Vagina (tissue), 2 donors: ENCODE data around the gene FAM131C. TPM values are rescaled to one million over a fixed set of nuclear protein-coding genes. Genes with fewer than 3 reads are reported as not detected.

Experiments used
- DNase-seq, 2 donors: peaks; one replicate each; pipeline ENCODE4 v3.0.0-alpha.2; 2017; ENCODE audit errors: extremely low spot score in 2 of 2
- H3K27ac ChIP-seq: fragments of 200-600 bp; sonication (generic); one replicate; pipeline ENCODE4 v1.5.1; 2019
- H3K27me3 ChIP-seq: fragments of 200-600 bp; sonication (generic); one replicate; pipeline ENCODE4 v1.5.1; 2019
- H3K36me3 ChIP-seq, 2 donors: fragments of 200-600 bp; sonication (generic); one replicate each; pipeline ENCODE4 v1.5.1; 2017 to 2019
- H3K4me1 ChIP-seq: fragments of 200-600 bp; sonication (generic); one replicate; pipeline ENCODE4 v1.5.1; 2019
- H3K4me3 ChIP-seq, 2 donors: fragments of 200-600 bp; sonication (generic); 1 replicate in 1 of 2; 2 replicates in 1 of 2; pipeline ENCODE4 v1.5.1; 2016 to 2019
- H3K9me3 ChIP-seq: fragments of 200-600 bp; sonication (generic); one replicate; pipeline ENCODE4 v1.5.1; 2019
- CTCF ChIP-seq, 3 experiments: fragments of 450-650 bp in 2 of 3; fragments of 200-600 bp in 1 of 3; sonication (generic) in 1 of 3; IDR thresholded peaks; one replicate each; pipeline ENCODE4 v1.5.1; 2017 to 2019; ENCODE audit warnings: antibody characterized with exemption in 3 of 3, mild to moderate bottlenecking in 2 of 3, moderate library complexity in 2 of 3
- POLR2A ChIP-seq, 2 donors: fragments of 450-650 bp; IDR thresholded peaks; one replicate each; pipeline ENCODE4 v1.6.1; 2017; ENCODE audit warnings: antibody characterized with exemption in 2 of 2, mild to moderate bottlenecking in 2 of 2, moderate library complexity in 2 of 2
- POLR2AphosphoS5 ChIP-seq, 2 donors: sonication (generic); formaldehyde crosslinking; IDR thresholded peaks; one replicate each; pipeline ENCODE4 v1.9.0; 2017; ENCODE audit warnings: antibody characterized with exemption in 2 of 2, mild to moderate bottlenecking in 2 of 2, low read depth in 1 of 2; ENCODE audit not compliant: insufficient read depth in 1 of 2
- intact Hi-C: fragments of 100-400 bp; cut with DNase I; formaldehyde crosslinking; loops from one replicate; pipeline ENCODE4 v1.15.1; 2023
- total RNA-seq: library from RNA; depleted of rRNA; stranded (reverse); fragments of >200 nt; gene quantifications from one replicate; pipeline ENCODE4 v1.2.3, GENCODE V29; 2016

FAM131C gene
- total RNA-seq, 1 donor from 2014 or later: 0.98 TPM

GRCh38 chr1:16067127-16067768 is 6.2 kb downstream of the FAM131C start:
- intact Hi-C loops: no loop called here
- no peak for DNase-seq
- H3K36me3 ChIP-seq: no peaks in the 10 kb centered on the region
- no peak overlapping the region for H3K27ac ChIP-seq
- peaks cover 17% of the 10 kb centered on the region for H3K4me1 ChIP-seq
- H3K9me3 ChIP-seq: no peaks in the 10 kb centered on the region
- no peak overlapping the region for H3K4me3 ChIP-seq
- no peaks in the 10 kb centered on the region for H3K27me3 ChIP-seq
- TF ChIP-seq POLR2A (IDR thresholded peaks at IDR 0.05): no peak
- no peak for TF ChIP-seq POLR2AphosphoS5 (IDR thresholded peaks at IDR 0.05; ENCODE audit: insufficient read depth in 1 of 2, low read depth in 1 of 2)
- TF ChIP-seq CTCF (IDR thresholded peaks at IDR 0.05): no peak

GRCh38 chr1:16066245-16066644 is 7.2 kb downstream of the FAM131C start:
- no peak overlapping the region for H3K4me3 ChIP-seq
- peaks cover 17% of the 10 kb centered on the region for H3K4me1 ChIP-seq
- TF ChIP-seq POLR2AphosphoS5 (IDR thresholded peaks at IDR 0.05; ENCODE audit: insufficient read depth in 1 of 2, low read depth in 1 of 2): no peak
- no peak for TF ChIP-seq POLR2A (IDR thresholded peaks at IDR 0.05)
- no peak for TF ChIP-seq CTCF (IDR thresholded peaks at IDR 0.05)
- H3K36me3 ChIP-seq: no peaks in the 10 kb centered on the region
- DNase-seq: no peak
- H3K27ac ChIP-seq: no peak overlapping the region
- H3K9me3 ChIP-seq: no peaks in the 10 kb centered on the region
- intact Hi-C loops: no loop called here
- no peaks in the 10 kb centered on the region for H3K27me3 ChIP-seq

GRCh38 chr1:16065269-16065576 is 8.2 kb downstream of the FAM131C start:
- Histone ChIP-seq H3K27me3 (no peaks in the 10 kb centered on the region), H3K27ac (peak overlapping the region; percentile 63), H3K9me3 (no peaks in the 10 kb centered on the region), H3K4me1 (peaks cover 17% of the 10 kb centered on the region), H3K36me3 (no peaks in the 10 kb centered on the region), H3K4me3 (no peak overlapping the region)
- DNase-seq: no peak
- intact Hi-C loops: no loop called here
- no peak for TF ChIP-seq POLR2A (IDR thresholded peaks at IDR 0.05)
- TF ChIP-seq POLR2AphosphoS5 (IDR thresholded peaks at IDR 0.05; ENCODE audit: insufficient read depth in 1 of 2, low read depth in 1 of 2): no peak
- TF ChIP-seq CTCF (IDR thresholded peaks at IDR 0.05): no peak

- H3K36me3 ChIP-seq: no peaks in the 10 kb centered on the region
- no peaks in the 10 kb centered on the region for H3K9me3 ChIP-seq
- TF ChIP-seq CTCF (IDR thresholded peaks at IDR 0.05) (no peak), POLR2AphosphoS5 (IDR thresholded peaks at IDR 0.05; ENCODE audit: insufficient read depth in 1 of 2, low read depth in 1 of 2) (peak in 1 of 2 donors; percentile 18)
- peak overlapping the region; percentile 63 for H3K27ac ChIP-seq
- H3K4me3 ChIP-seq: no peak overlapping the region
- no peaks in the 10 kb centered on the region for H3K27me3 ChIP-seq
- no peak for DNase-seq
- intact Hi-C loops: no loop called here
- peaks cover 17% of the 10 kb centered on the region for H3K4me1 ChIP-seq
Measured at GRCh38 chr1:16064536-16065268, 8.7 kb downstream of the FAM131C start.

GRCh38 chr1:16063921-16064320 is 9.5 kb downstream of the FAM131C start:
- Histone ChIP-seq H3K27me3 (no peaks in the 10 kb centered on the region), H3K9me3 (no peaks in the 10 kb centered on the region), H3K36me3 (no peaks in the 10 kb centered on the region), H3K27ac (peak overlapping the region; percentile 63), H3K4me3 (no peak overlapping the region), H3K4me1 (peaks cover 17% of the 10 kb centered on the region)
- DNase-seq: no peak
- intact Hi-C loops: no loop called here
- TF ChIP-seq CTCF (IDR thresholded peaks at IDR 0.05) (no peak), POLR2A (IDR thresholded peaks at IDR 0.05) (no peak), POLR2AphosphoS5 (IDR thresholded peaks at IDR 0.05; ENCODE audit: insufficient read depth in 1 of 2, low read depth in 1 of 2) (no peak)
